HG02759 (cell line): ENCODE data around the gene EIF2B1.
A peak's percentile ranks its signal among the peaks of the same experiment; 100 is the strongest.

Experiments
- ATAC-seq: cut with Tn5 transposase; IDR thresholded peaks from one replicate; pipeline ENCODE4 v1.9.1; 2021; ENCODE audit warnings: mild to moderate bottlenecking, moderate library complexity; ENCODE audit not compliant: unreplicated experiment

EIF2B1 gene

DNA sequence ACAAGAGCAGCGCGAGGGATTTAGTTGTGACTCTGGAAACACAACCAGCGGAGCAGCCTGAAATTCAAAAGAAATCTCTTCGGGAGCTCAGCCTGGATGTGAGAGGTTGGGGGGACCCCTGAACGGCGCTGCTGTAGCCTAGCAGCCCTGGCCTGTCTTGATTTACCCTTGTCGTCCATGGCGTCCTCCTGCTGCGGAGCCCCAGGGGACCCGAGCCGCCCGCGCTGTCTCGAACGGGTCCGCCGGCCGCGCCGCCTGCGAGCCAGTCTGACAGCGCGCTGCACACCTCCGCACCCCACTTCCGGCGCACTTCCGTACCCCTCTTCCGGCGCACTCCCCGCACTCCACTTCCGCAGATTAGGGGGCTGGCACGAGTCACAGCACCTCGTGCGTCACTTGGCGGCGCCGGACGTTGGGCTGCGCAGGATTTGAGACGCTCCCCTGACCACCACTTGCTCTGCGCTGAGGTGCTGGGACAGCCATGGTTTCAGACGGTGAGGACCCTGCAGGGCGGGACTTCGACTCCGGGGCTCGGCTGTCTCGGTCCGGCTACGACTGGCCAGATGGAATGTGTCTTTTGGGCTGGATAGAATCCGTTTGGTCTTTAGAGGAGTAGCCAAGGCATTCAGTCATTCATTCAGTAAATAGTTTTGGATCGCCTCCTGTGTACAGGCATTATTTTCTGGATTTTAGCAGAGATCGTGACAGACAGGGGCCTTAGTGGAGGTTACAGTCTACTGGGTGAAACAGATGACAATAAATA, at the start of gene EIF2B1, which contains the start of gene GTF2H3:
Gene EIF2B1, minus strand, starts transcription at position 308 of the 763 bp plus-strand sequence. Its CDS starts 129 bp downstream, at position 179.
Gene GTF2H3, plus strand, starts transcription at position 451 of the 763 bp plus-strand sequence. Its CDS starts 31 bp downstream, at position 482.
- peak; percentile 97 for ATAC-seq

DNA sequence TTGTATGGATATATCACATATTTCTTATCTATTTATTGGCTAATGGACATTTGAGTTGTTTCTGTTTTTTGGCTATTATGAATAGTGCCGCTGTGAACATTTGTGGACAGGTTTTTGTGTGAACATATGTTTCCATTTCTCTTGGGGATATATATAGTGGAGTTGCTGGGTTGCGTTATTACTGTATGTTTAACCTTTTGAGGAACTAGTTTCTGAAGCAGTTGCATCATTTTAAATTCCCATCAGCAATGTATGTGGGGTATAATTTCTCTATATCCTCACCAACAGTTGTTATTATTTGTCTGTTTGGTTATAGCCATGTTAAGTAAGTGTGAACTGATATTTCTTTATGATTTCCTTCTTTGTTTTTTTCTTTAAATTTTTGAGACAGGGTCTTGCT, 48.1 kb upstream of the EIF2B1 start:
- no peak for ATAC-seq

DNA sequence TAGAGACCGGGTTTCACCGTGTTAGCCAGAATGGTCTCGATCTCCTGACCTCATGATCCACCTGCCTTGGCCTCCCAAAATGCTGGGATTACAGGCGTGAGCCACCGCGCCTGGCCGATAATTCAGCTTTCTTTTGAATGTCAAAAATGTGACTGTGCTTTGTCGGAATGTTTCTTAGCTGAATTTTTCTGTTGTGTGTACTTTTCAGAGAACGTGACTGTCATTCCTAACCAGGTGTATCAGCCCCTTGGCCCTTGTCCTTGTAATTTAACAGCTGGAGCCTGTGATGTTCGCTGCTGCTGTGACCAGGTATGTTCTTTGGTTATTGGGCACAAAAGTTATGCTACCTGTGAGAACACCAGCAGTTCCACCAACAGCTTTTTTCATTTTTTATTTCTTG, 45.5 kb upstream of the EIF2B1 start:
- ATAC-seq = no peak

DNA sequence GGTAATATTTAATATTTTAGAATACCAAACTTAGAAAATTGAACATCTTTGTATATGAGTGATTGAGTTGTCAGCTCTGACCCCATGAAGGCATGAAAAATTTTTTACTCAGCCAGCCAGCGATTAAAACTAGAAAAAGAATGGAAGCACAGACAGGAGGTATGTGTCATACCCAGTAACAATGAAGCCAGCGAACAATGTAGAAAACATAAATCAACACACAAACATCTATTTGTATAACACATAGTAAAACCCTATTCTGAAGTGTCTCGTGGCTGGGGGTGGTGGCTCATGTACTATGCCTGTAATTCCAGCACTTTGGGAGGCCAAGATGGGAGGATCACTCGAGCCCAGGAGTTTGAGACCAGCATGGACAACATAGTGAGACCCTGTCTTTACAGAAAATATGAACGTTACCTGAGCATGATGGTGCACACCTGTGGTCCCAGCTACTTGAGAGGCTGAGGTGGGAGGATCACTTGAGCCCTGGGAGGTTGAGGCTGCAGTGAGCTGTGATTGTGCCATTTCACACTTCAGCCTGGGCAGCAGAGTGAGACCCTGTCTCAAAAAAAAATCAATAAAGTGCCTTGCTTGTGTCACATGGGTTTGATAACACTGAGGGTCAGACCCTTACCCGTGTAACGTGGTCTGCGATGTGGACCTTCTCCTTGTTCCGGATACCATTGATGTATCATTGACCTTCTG, 43.3 kb upstream of the EIF2B1 start:
- ATAC-seq = no peak

DNA sequence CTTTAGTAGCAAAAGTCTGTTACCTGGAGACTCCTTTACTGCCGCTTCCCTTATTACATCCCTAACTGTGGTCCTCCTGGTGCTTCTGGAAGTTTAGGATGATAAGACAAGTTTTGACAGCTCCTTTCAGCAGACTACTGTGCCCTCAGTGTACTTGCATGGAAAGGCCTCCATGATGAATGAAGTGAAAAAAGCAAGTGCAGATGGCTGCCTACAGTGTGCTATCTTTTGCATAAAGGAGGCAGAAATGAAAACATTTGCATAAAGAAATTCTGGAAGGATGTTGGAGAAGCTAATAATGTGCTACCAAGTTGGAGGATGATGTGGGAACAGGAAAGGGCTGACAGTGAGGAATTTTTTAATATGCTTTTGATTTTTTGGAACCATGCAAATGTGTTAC, 42.0 kb upstream of the EIF2B1 start:
- ATAC-seq = no peak

DNA sequence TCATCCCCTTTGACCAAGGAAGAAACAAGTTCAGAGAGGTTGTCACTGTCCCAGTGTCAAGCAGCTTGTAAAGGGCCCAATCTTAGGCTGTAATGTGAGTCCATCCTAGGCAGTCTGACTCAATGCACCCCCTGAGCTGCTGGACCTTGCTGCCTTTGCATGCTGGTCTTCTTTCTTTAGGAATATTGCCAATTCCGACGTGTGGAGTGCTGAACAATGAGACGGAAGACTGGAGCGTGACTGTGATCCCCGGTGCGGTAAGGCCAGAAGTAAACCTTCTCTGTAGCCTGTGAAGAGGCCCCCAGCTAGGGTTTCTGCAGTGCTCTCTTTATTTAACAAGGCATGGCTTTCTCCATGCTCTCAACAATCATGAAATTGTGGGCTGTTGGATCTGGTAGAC, 38.4 kb upstream of the EIF2B1 start:
- no peak for ATAC-seq

DNA sequence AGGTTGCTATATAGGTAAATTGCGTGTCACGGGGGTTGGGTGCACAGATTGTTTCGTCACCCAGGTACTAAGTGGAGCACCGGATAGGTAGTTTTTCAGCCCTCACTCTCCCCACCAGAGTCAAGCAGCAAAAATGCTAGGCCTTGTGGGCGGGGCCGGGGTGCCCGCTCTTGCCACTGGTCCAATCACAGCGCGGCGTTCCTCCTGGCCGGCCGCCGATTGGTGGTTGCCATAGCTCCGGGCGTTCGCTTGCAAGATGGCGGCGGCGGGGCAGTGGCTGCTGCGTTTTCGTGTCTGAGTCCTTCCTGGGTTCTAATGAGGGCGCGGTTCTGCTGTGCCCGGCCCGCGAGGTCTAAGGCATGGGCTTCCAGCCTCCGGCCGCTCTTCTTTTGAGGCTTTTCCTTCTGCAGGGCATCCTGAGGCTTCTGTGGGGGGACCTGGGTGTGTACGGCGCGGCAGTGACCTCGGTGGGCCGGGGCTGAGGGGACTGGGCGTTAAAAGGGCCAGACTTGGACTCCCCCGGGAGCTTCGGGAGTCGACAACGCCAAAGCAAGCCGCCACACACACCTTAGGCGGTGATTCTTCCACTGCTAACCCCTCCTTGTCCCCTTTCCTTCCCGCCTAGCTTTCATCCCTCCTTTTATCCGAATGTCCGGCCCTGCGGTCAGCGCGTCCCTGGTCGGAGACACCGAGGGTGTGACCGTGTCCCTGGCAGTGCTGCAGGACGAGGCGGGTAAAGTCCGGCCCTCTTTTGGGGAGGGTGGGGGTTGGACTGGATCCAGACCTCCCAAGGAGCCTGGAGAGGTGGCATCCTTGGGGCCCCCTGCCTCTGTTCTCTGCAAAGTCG, 37.6 kb upstream of the EIF2B1 start, which contains the start of gene TCTN2:
Gene TCTN2, plus strand, starts transcription at position 232 of the 847 bp plus-strand sequence. Its CDS starts 128 bp downstream, at position 360.
- peak; percentile 99 for ATAC-seq

DNA sequence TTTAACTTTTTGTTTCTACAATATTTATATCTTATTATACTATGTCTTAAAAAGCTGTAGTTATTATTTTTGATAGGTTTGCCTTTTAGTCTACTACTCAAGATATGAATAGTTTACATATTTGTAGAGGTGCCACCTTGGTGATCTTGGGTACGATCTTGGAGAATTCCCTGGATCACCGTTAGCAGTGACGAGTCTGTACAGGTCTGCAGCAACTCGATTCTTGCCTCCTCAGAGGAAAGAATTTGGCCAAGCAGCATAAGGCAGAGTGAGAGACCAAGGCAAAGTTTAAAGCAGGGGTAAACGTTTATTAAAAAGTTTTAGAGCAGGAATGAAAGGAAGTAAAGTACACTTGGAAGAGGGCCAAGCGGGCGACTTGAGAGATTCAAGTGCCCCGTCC, 34.3 kb upstream of the EIF2B1 start:
- no peak for ATAC-seq

DNA sequence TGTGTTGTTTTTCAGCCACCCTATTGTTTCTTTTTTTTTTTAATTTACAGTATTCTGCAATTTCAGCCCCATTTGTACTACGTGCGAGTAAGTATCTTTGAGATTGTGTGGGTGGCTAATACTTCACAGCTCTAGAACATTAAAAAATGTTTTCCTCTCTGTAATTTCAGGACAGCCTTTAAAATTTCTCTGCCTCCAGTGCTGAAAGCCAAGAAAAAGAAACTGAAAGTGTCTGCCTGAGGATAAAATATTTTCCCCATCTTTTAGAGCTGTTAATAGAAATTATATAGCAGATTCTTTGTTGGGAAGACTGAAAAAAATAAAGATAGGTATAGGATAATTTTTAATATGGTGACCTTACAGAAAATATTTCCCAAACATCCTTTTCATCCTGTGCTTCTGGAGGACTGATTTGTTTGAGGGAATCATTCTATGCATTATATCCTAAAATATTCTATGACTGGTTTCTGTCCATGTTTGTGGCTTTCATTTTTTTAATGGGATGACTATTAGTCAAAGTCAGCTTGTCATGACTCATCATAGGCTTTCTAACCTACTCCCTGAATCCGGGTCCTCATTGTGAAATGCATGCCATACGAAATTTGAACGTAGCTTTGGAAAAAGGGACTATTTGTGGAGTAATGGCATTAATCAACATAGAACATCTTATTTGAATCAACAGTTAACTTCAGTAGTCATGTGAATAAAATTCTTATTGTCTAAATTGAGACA, 26.7 kb upstream of the EIF2B1 start:
- no peak for ATAC-seq

DNA sequence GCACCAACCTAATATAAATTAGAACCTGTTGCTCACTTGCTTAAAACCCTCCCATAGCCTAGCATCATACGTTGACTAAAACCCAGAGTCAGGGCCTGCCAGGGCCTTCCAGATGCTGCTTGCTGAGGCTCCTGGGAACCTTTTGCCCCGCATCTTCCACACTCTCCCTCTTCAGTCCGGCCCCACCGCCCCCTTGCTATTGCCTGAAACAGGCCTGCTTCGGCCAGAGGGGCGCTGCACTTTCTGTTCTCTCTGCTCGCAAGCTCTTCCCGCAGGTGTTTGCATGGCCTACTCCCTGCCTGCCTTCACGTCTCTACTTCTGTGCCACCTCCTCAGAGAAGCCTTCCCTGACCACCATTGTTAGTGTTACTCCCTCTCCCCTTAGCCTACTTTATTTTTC, 23.7 kb upstream of the EIF2B1 start:
- no peak for ATAC-seq

DNA sequence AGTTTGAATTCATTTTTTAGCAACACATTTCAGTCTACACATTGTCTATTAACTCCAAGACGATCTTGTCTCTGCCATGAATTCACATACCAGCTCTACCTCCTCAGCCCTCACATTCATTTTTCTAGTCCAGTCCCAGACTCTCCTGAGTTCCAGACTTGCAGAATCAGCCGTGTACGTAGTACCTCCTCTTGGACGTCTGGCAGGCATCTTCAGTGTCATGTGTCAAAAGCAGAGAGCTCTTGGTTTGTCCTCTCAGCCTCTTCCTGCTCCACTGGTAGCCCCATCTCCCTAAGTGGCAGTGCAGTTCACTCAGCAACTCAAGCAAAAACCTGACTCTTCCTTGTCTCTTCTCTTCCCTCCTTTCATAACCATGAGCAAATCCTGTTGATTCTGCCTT, 22.9 kb upstream of the EIF2B1 start:
- no peak for ATAC-seq

DNA sequence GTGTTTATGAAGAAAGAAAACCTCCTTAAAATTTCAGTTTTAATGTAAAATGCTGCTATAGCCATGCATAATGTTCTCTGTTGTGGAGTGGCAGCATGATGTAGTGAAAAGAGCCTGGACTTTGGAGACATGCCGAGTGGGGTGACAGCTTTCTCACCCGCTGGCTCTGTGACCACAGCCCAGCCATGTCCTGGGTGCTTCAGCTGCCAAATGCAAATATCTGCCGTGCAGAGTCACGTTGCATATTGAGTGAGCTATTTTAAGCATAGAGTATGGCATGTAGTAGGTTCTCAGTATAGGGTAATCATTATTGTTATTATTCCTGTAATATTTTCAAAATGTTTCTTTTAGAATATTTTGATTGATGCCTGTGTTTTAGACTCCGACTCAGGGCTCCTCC, 21.9 kb upstream of the EIF2B1 start:
- peak; percentile 93 for ATAC-seq

DNA sequence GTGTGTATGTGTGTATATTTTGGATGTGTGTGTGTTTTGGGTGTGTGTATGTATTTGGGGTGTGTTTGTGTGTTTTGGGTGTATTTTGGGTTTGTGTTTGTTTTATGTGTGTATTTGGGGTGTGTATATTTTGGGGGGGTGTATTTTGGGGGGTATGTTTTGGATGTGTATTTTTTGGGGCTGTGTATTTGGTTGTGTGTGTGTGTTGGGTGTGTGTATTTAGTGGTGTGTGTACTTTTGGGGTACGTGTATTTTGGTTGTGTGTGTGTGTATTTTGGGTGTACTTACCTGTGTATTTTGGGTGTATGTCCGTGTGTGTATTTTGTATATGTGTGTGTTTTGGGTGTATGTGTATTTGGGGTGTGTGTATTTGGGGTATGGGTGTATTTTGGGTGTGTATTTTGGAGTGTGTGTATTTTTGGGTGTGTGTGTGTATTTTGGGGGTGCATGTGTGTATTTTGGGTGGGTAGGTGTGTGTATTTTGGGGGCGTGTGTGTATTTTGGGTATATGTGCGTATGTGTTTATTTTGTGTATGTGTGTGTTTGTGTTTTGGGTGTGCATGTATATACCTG, 20.7 kb upstream of the EIF2B1 start:
- ATAC-seq = no peak

DNA sequence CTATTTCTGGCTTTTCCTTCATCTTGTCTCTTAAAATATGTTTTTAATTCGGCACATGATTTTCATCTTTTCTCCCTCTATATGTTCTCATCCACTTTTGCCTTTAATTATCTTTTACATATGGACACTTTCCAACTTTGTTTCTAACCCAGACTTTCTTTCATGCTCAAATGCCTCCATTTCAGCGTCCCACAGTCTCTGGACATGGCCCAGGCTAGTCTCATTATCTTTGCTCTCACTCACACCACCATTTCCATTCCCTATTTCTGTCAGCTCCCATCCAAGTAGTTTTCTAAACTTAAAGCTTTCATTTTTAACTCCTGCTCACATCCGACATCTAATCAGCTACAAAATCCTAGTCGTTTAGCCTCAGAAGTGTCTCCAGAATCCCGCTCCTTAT, 14.9 kb upstream of the EIF2B1 start:
- ATAC-seq = no peak

DNA sequence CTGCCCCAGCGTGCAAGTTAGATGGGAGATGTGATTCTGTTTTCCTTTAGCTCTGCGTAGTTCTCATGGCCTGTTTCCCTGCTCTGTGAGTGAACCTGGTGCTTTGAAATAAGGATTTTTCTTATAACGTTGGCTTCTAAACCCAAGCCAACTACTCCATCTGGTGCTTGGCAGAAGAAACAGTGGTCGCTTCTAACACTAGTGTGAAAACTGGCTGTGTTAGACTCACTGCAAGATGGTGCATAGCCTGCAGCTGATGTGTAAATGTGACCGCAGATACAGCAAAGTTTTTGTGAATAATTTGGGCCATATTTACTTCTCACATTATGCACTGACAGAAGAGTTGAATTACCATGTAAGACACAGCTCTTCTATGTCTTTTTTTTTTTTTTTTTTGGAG, 12.4 kb upstream of the EIF2B1 start:
- no peak for ATAC-seq

DNA sequence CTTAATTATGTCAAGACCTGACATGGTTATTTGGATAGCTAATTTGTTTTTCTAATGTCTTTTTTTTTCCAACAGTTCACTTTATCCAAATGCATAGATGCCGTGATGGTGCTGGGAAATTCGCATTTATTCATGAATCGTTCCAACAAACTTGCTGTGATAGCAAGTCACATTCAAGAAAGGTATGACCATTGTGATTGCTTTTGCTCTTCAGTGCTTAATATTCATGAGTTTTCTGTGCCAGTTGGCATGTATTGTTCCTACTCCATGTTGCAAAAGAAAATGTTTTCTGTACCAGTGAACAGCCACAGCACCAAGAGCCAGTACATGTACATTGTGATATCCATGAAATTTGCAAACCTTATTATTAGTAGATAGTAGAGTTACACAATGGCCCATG, 11.9 kb upstream of the EIF2B1 start:
- ATAC-seq = no peak

DNA sequence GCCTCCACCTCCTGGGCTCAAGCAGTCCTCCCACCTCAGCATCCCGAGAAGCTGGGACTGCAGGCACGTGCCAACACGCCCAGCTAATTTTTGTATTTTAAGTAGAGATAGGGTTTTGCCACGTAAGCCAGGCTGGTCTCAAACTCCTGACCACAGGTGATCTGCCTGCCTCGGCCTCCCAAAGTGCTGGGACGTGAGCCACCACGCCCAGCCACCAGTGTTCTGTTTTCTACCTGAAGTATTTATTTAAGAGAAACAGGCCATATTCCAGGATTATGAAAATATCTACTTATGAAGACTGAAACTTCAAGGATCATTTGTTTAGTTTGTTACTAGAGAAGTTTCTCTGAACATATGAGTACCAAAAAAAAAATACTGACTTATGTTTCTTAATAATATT, 10.4 kb upstream of the EIF2B1 start:
- no peak for ATAC-seq

DNA sequence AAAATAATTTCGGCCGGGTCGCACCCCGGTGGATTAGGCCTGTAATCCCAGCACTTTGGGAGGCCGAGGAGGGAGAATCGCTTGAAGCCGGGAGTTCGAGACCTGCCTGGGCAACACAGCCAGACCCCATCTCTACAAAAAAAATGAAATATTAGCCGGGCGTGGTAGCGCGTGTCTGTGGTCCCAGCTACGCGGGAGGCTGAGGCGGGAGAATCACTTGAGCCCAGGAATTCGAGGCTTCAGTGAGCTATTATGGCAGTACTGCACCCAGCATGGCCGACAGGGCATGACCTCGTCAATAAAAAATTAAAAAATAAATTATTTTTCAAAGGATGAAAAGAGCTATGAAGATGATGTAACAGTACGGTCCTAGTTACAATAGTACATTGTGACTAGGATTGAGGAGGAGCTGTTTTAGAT, 666 bp upstream of the EIF2B1 start:
- ATAC-seq = no peak

DNA sequence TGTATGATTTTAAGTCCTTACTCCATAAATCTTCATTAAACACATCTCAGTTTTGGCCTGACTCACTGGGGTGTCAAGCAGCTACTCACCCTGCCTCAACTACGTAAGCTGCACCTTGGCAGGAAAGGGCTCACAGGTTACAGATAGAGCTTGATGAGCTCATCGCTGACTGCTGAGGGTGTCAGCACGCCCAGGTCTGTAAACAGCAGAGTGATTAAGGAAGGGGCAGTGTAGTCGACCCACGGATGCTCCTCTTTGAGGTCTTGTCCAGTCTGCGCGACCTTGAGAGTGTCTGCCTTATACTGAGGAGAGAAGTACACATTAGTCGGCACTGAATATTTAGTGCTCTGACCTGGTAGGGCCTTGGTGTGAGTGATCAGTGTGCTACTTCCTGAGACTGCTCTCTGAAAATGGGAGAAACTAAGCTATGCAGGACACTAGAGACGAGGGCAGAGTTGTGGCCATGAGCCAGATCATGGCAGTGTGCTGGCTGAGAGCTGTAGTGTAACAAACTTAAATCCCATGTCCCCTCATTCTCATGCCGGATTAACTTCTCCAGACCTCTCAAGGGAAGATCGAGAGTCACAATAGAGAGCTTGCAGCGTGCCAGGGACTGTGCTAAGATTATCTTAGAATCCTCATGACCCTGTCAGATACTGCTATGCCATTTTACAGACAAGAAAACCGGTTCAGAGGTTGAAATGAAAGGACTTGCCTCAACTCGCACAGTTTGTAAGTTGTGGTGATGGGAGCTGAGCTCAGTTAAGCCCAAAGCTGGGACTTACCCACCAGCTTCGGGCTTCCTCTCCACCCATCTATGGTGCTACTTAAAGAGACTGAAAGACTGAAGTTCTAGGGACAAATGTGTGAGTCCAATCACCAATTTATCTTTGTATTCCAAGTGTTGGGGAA, 11.6 kb downstream of the EIF2B1 start:
- ATAC-seq = no peak
